WI38 (cell line): ENCODE data around the gene TRIM8.

ENCODE experiments used
- H3K4me3 ChIP-seq: 2 replicates; pipeline ENCODE4 v1.5.1; 2011; ENCODE audit warnings: low read depth, mild to moderate bottlenecking, control low read depth, low read length
- CTCF ChIP-seq: IDR thresholded peaks from 2 replicates; pipeline ENCODE4 v1.5.1; 2012; ENCODE audit warnings: low read depth, mild to moderate bottlenecking, control low read depth, low read length

The TRIM8 gene

GRCh38 chr10:102615361-102615760, 28.9 kb upstream of the TRIM8 start:
- TF ChIP-seq CTCF, result peak; percentile 24
- H3K4me3 ChIP-seq, result no peak overlapping the region

- no peak for TF ChIP-seq CTCF
- no peak overlapping the region for H3K4me3 ChIP-seq
Measured at GRCh38 chr10:102616066-102616770, 28.1 kb upstream of the TRIM8 start.

- no peak for TF ChIP-seq CTCF
- H3K4me3 ChIP-seq, result no peak overlapping the region
Measured at GRCh38 chr10:102617041-102617440, 27.2 kb upstream of the TRIM8 start.

GRCh38 chr10:102617816-102618215, 26.5 kb upstream of the TRIM8 start:
- no peak overlapping the region for H3K4me3 ChIP-seq
- no peak for TF ChIP-seq CTCF

GRCh38 chr10:102619281-102619981, 24.8 kb upstream of the TRIM8 start:
- no peak for TF ChIP-seq CTCF
- no peak overlapping the region for H3K4me3 ChIP-seq

GRCh38 chr10:102620138-102620590, 24.1 kb upstream of the TRIM8 start:
- no peak for TF ChIP-seq CTCF
- H3K4me3 ChIP-seq, result no peak overlapping the region
